HG03558 (cell line): ENCODE measurements around the gene PRPF31.
A peak's percentile ranks its signal among the peaks of the same experiment; 100 is the strongest.

Experiments used
- ATAC-seq: cut with Tn5 transposase; IDR thresholded peaks from one replicate; pipeline ENCODE4 v1.9.1; 2021; ENCODE audit warnings: moderate number of reproducible peaks; ENCODE audit not compliant: unreplicated experiment; ENCODE audit errors: extremely low read depth

The PRPF31 gene

DNA sequence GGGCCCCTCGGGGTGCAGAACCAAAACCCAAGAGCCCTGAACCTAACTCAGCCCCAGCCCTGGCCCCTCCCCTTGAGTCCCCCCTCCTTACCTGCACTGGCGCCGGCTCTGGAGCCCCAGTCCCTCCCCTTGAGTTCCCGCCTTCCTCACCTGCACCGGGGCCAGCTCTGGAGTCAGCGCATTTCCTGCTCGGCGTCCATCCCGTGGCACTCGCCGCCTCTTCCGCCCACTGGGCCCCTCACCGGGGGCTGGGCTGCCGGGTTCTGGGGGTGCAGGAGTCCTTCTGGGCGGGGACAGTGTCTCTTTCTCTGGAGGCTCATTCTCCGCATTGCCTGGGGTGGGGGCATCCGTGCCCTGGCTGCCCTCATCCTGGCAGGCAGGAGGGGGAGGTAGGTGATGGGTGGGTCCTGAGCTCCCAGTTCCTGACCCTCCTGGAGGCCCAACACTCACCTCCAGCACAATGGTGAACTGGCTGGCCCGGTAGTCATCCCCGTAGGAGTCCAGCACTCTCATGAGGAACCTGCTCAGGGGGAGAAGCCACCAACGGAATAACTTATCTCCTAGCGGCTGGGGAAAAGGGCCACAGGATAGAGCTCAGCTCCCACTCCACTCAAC lies 7.6 kb upstream of the PRPF31 start:
- ATAC-seq: no peak

GRCh38 chr19:54108496-54108895 lies 7.1 kb upstream of the PRPF31 start:
- no peak for ATAC-seq

- no peak for ATAC-seq
These were observed 5.9 kb upstream of the PRPF31 start for GRCh38 chr19:54109651-54110050.

DNA sequence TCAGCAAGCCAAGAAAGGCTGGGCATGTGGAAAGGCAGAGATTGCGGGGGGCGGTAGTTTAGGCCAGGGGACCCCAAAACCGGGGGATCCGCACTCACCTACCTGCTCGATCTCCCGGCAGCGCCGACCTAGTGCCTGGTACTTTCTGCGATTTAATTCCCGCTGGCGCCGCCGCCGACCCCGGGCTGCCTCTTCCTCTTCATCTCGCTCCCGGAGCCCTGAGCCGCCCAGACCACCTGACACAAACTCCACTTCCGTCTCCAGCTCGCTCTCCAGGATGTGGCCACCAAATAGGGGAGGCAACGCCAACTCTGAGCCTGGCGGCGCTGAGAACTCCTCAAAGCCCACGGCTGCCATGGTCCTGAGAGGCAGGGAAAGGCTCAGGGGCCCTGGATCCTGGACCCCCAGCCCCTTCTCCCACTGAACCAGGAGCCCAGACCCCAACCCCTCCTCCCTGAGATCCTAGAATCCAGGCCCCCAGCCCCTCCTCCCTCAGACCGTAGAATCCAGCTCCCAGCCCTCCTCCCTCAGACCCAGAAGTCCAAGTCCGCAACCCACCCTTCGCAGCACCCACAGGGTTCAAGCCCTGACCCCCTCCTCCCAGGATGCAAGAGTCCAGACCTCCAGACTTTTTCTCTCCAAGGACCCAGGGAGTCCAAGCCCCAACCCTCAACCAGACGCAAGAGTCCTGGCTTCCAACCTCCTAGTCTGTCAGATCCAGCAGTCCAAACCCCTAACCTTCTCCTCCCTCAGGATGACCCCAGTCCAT lies 1.0 kb upstream of the PRPF31 start:
- ATAC-seq: no peak

GRCh38 chr19:54121259-54121658 lies 5.7 kb downstream of the PRPF31 start:
- ATAC-seq: no peak

- ATAC-seq: no peak
These were observed 8.1 kb downstream of the PRPF31 start for GRCh38 chr19:54123682-54124081.

DNA sequence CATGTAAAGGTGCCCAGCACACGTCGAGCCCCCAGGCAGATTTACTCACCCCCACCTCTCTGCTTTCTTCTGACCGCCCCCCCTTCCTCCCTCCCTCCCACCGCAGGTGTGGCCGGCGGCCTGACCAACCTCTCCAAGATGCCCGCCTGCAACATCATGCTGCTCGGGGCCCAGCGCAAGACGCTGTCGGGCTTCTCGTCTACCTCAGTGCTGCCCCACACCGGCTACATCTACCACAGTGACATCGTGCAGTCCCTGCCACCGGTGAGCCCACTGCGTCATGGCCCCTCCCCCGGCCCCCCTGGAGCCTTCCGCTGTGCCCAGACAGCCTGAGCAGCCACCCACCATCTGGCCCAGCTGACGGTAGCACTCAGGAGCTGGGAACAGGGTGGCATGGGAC lies 8.8 kb downstream of the PRPF31 start:
- no peak for ATAC-seq

DNA sequence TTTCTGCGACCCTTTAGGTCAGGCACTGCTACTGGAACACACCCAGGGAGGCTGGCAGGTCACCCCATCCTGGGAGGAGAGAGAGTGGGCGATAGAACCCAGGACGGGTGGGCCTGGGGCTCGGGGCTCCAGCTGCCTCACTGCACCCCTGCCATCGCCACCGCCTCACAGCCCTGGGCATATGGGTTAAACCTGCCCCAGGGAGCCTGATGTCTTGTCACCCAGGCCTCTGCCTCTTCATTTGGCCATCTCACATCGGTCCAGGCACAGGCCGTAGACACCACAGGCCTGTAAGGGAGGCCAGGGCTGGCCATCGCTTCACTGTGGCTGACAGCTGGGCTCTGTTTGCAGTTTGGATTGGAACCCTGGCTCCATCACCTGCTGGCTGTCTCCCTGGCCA lies 10.2 kb downstream of the PRPF31 start:
- no peak for ATAC-seq

DNA sequence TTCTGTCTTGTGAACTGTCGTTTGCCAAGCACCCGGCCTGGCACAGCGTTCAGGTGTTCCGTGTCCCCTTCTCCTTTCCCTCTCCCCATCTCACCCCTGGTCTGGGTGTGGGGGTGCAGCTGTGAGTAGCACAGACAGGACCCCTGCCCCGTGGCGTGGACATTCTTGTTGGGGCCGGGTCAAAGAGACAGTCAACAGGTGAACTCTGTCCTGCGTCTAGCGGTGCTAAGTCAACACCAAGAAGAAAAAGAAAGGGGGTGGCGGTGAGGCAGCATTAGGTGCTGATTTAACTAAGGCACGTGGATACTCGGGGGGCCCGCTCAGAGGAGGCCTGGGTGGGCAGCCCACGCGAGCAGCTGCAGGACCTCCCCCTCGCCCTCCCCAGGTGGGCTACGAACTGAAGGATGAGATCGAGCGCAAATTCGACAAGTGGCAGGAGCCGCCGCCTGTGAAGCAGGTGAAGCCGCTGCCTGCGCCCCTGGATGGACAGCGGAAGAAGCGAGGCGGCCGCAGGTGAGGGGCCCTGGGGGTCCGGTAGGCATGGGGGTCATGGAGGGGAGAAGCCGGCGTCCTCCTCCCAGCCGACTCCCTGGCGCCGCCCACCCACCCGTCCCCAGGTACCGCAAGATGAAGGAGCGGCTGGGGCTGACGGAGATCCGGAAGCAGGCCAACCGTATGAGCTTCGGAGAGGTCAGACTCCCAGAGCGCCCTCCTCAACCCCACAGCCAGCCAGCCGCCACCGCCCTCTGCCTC lies 12.3 kb downstream of the PRPF31 start:
- ATAC-seq: no peak

DNA sequence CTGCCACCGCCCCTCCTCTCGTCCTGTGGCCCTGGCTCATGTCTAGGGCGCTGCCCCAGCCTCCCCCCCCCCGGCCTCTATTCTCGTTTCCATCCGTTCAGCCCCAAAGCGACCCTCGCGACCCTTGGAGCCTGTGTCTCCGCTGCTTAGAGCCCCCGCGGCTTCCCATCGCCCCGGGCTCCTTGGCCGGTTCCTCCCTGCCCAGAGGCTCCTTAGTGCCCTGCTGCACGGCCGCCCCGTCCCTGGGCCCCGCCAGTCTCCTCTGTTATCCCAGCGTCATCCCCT lies 12.8 kb downstream of the PRPF31 start:
- ATAC-seq: no peak

DNA sequence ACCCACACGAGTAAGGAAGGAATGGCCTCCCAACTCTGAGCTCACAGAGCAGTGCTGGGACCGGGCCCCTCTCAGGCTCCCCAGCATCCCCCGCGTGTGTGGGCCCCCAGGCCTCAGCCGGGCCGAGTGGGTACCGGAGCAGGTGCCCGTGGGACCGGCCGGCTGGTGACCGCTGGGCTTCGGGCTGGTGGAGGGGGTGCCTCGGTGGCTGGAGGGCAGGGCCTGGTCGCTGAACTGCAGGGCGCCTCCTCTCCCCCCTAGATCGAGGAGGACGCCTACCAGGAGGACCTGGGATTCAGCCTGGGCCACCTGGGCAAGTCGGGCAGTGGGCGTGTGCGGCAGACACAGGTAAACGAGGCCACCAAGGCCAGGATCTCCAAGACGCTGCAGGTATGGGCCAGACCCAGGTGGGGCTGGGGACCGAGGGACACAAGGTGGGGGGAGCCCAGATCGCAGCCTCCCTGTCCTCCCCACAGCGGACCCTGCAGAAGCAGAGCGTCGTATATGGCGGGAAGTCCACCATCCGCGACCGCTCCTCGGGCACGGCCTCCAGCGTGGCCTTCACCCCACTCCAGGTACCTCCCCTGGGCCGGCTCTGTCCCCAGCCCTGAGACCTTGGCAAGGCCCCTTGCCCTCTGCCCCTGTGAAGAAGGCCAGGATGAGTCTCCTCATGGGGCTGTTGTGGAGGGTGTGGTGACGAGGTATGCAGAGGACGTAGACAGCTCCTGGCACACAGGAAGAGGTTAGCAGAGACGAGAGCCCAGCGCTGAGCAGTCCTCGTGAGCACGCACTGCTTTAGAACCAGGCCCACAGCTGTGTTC lies 13.5 kb downstream of the PRPF31 start:
- ATAC-seq: no peak

- no peak for ATAC-seq
These were observed 14.1 kb downstream of the PRPF31 start for GRCh38 chr19:54129617-54129996.

- ATAC-seq: no peak
These were observed 17.9 kb downstream of the PRPF31 start for GRCh38 chr19:54133312-54133956.

DNA sequence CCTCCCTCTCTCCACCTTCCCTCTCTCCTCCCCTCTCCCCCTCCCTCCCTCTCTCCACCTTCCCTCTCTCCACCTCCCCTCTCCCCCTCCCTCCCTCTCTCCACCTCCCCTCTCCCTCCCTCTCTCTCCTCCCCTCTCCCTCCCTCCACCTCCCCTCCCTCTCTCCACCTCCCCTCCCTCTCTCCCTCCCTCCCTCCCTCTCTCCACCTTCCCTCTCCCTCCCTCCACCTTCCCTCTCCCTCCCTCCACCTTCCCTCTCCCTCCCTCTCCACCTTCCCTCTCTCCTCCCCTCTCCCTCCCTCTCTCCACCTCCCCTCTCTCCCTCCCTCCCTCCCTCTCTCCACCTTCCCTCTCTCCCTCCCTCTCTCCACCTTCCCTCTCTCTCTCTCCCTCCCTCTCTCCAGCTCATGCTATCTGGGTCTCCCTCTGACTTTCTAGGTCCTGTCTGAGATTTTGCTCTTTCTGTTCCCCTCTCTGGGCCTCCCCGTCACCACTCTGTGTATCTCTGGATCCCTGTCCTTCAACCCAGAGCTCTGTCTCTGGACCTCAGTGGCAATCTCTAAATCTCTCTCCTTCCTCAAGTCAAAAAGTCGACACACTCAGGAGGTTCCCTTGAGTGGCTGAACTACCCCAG lies 18.5 kb downstream of the PRPF31 start:
- ATAC-seq: no peak

DNA sequence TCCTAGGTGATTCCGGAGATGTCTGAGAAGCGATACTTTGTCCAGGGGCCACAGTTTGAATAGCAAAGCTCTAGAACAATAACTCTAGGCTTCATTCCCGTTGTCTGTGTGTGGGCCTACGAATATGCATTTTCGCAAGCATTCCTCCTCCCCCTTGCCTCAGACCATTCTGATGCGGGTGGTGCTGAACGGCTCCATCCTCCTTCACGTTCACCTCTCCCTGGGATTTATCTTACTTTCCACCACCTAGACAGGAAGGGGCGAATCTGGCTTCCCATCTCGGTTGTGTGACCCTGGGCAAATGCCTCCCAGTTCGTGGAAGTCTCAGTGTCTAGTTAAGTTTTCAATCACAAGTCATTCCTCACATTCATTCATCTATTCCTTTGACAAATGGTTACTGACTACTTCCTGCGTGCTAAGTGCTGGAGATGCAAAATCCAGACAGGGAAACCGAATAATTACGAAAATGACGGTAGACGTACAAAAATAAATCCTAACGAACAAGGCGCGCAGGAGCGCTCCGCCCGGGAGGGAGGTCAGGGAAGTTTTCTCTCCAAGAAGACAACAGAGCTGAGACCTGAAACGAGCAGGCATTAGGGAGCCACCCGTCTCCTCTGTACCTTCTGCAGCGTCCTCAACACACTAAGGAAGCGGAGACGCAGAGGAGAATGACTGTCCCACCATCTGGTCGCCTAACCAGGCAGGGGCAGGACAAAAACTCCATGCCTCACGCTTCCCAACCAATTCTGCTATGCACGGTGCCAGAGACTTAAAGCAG lies 20.7 kb downstream of the PRPF31 start:
- no peak for ATAC-seq

DNA sequence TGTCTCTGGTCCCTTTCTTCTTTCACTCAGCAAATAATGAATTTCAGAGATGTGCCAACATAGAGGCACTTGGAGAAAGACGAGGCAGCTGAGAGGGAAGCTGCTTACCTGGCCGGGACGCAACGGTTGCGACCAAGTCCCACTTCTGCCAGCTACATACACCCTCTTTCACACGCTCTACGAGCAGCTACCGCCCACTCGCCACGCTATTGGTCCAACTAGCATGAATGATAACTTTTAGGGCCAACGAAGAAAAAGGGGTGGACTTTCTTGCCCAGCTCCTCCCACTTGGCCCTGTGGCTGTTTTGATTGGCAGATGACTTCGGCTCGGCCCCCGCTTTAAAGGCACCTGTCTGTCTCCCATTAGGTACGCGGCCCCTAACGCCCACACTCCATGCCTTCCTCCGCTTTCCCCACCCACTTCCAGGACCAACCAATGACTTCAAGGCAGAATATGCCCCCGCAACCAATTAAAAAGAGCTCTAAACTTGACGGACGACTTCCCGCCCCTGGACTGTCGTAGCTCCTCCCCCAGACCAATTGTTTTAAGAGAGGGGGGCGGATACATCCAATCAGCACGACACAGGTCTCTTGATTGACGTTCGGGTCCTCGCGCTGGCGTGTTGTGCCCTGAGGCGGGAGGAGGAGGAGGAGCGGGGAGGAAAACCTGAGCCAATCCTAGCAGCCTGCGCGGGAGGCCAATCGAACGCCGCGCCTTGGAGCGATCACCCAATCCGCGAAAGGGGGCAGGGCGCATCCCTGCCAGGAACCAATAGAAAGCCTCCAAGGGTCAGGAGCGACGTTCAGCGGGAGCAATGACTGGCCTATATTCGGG lies 21.5 kb downstream of the PRPF31 start:
- peak; percentile 64 for ATAC-seq

GRCh38 chr19:54137699-54138488 lies 22.3 kb downstream of the PRPF31 start, which contains the start of gene CNOT3:
Gene CNOT3, plus strand, starts transcription at chr19:54137762. Its CDS starts 5,217 bp downstream, at chr19:54142979.
- no peak for ATAC-seq
